Activated CD8-positive, alpha-beta memory T cell treated with anti-CD3 and anti-CD28 coated beads, Interleukin-2, amount 10 ng/mL, durations not matched to agents 7 days and 5 days (primary cell): ENCODE results near the gene LRRC66. TPM values are rescaled to one million over a fixed set of nuclear protein-coding genes. Genes with fewer than 3 reads are reported as not detected.

Experiments used
- ATAC-seq: fragments of 150-1000 bp; cut with Tn5 transposase; one replicate; pipeline ENCODE4 v1.10.0; 2021; ENCODE audit warnings: moderate library complexity
- CTCF ChIA-PET: fragments of 350-600 bp; sonication (Branson Sonifier 250); formaldehyde crosslinking; loops from one replicate; lab custom pipeline; 2021; ENCODE audit warnings: antibody characterized with exemption; lab: Charles Lee
- DNase-seq: peaks from one replicate; pipeline ENCODE4 v3.0.0-alpha.2; 2020
- H3K27ac Mint-ChIP-seq: one replicate; pipeline ENCODE4 v1.8.0; 2021; ENCODE audit warnings: mild to moderate bottlenecking, mixed read lengths
- H3K27me3 Mint-ChIP-seq: one replicate; pipeline ENCODE4 v1.8.0; 2021; ENCODE audit warnings: mixed read lengths
- H3K36me3 Mint-ChIP-seq: one replicate; pipeline ENCODE4 v1.8.0; 2021; ENCODE audit warnings: mild to moderate bottlenecking, mixed read lengths
- H3K4me1 Mint-ChIP-seq: one replicate; pipeline ENCODE4 v1.8.0; 2021; ENCODE audit warnings: mixed read lengths
- H3K4me3 Mint-ChIP-seq: one replicate; pipeline ENCODE4 v1.8.0; 2021; ENCODE audit warnings: mild to moderate bottlenecking, moderate library complexity, mixed read lengths
- H3K9me3 Mint-ChIP-seq: one replicate; pipeline ENCODE4 v1.8.0; 2022; ENCODE audit warnings: low read depth, mixed read lengths
- total RNA-seq, 2 experiments: library from RNA; stranded (reverse); gene quantifications; one replicate each; pipeline ENCODE4 v1.2.3, GENCODE V29; 2021

Gene LRRC66
- total RNA-seq, 2 experiments from 2014 or later, result 0.15 to 0.21 TPM

DNA sequence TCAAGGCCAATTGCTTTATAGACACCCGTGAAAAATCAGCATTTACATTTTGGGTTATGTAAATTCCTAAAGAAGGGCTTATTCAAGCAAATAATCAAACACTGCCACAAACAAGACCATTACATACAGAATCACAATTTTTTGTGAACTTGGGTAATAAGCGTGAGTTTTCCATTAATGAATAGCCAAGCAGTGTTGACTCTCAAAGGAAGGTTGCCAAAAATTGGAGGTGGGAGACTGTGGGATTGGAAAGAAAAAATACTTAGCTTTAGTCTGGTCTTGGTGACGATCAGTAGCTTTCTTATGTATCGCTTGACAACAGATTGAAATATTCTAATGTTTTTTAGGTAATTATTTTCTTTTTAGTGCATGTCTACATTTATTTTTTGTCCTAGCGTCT lies 20.9 kb downstream of the LRRC66 start:
- Mint-ChIP-seq H3K4me1 (no peaks in the 10 kb centered on the region), H3K9me3 (no peaks in the 10 kb centered on the region), H3K36me3 (no peaks in the 10 kb centered on the region), H3K4me3 (no peak overlapping the region), H3K27me3 (no peaks in the 10 kb centered on the region), H3K27ac (no peak overlapping the region)
- DNase-seq, result no peak
- ATAC-seq, result no peak
- CTCF ChIA-PET, result no interaction called here

DNA sequence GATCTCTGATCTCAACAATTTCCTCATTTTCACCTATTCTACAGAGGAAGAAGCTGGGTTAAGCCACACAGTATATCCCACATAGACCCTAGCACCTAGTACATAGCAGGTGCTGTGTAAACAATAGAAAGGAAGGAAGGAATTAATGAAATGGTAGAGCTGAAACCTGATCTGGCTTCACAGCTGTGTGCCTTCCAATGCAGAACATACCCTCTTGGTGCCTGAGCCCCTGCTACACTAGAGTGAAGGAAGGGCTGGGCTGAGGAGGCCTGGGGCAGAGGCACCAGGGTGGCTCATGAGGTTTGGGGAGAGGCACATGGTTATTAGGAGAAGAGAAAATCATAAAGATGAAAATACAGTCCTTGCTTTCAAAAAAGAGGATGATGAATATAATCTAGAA lies 21.3 kb downstream of the LRRC66 start:
- CTCF ChIA-PET, result no interaction called here
- ATAC-seq, result no peak

DNA sequence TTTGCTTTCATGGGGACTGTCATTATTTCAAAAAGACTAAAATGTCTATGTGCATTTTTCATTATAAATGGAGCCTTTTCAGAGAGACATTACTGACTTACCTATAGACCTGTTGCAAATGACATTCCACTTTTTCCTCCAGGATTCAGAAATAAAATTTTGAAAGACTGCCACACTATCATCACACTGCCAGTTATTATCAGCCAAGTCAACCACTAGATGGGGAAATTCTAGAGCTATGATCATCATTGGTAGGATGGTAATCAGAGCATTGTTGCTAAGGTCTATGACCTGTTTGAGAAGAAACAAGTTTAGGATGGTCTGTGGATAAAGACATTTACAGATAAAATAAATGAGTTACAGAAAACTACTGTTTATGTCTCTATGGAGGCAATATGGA lies 22.5 kb downstream of the LRRC66 start:
- Mint-ChIP-seq H3K4me1 (no peaks in the 10 kb centered on the region), H3K27me3 (no peaks in the 10 kb centered on the region), H3K9me3 (no peaks in the 10 kb centered on the region), H3K36me3 (no peaks in the 10 kb centered on the region), H3K4me3 (no peak overlapping the region), H3K27ac (no peak overlapping the region)
- ATAC-seq, result no peak
- no peak for DNase-seq
- CTCF ChIA-PET, result interaction anchor here (0.7 kb wide), 1 partner anchor 12 kb away, joined by 3 read pairs; no protein-coding TSS in a partner anchor

More for the DNA sequence above, 21.3 kb downstream of the LRRC66 start:
- H3K27me3 Mint-ChIP-seq, result no peaks in the 10 kb centered on the region
- no peaks in the 10 kb centered on the region for H3K9me3 Mint-ChIP-seq
- H3K4me3 Mint-ChIP-seq, result no peak overlapping the region
- H3K36me3 Mint-ChIP-seq, result no peaks in the 10 kb centered on the region
- H3K27ac Mint-ChIP-seq, result no peak overlapping the region
- no peak for DNase-seq
- H3K4me1 Mint-ChIP-seq, result no peaks in the 10 kb centered on the region

DNA sequence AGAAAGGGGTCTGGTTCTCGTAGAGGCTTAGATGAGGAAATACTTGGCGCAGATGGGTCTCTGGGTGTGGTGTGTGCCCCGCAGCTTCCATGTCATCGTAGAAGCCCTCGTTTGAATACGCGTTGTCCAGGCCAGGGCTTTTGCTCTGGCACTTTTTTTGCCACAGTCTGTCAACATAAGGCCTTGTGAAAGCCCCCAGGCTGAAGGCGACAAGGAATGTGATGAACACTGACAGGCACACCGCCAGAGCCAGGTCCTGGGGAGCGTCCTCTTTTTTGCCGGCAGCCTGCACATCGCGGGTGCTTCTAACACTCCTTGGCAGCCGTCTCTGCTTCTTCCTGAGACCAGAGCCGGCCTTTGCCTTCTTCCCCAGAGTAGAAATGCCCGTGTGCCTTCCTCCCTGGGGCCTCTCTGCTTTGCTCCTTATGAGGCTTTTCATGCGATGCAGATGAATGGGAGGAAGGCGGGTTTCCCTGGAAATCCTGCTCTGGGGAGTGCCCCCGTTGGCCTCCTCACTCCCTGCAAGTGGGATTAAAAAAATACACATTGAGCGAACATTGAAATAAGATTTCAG lies 24.4 kb downstream of the LRRC66 start:
- CTCF ChIA-PET, result no interaction called here
- DNase-seq, result no peak
- H3K27me3 Mint-ChIP-seq, result peaks cover 2% of the 10 kb centered on the region
- no peaks in the 10 kb centered on the region for H3K9me3 Mint-ChIP-seq
- H3K27ac Mint-ChIP-seq, result no peak overlapping the region
- H3K36me3 Mint-ChIP-seq, result no peaks in the 10 kb centered on the region
- no peak for ATAC-seq
- no peaks in the 10 kb centered on the region for H3K4me1 Mint-ChIP-seq
- no peak overlapping the region for H3K4me3 Mint-ChIP-seq

DNA sequence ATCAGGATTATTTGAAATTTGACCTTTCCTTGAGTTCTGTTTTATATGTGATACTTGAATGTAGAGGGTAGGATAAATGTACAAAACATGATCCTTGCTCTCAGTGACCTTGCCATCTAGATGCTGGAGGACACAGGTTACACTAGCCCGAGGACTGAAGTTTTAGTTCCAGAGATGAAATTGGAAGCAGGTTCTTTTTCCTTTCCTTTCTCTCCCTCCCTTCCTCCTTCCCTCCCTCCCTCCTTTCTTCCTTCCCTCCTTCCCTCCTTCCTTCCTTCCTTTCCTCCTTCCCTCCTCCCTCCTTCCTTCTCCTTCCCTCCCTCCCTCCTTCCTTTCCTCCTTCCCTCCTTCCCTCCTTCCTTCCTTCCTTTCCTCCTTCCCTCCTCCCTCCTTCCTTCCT lies 54.3 kb downstream of the LRRC66 start:
- DNase-seq (no peak), ATAC-seq (no peak)
- Mint-ChIP-seq H3K27ac (no peak overlapping the region), H3K27me3 (no peaks in the 10 kb centered on the region), H3K9me3 (no peaks in the 10 kb centered on the region), H3K36me3 (no peaks in the 10 kb centered on the region), H3K4me3 (no peak overlapping the region), H3K4me1 (no peaks in the 10 kb centered on the region)
- CTCF ChIA-PET, result no interaction called here

DNA sequence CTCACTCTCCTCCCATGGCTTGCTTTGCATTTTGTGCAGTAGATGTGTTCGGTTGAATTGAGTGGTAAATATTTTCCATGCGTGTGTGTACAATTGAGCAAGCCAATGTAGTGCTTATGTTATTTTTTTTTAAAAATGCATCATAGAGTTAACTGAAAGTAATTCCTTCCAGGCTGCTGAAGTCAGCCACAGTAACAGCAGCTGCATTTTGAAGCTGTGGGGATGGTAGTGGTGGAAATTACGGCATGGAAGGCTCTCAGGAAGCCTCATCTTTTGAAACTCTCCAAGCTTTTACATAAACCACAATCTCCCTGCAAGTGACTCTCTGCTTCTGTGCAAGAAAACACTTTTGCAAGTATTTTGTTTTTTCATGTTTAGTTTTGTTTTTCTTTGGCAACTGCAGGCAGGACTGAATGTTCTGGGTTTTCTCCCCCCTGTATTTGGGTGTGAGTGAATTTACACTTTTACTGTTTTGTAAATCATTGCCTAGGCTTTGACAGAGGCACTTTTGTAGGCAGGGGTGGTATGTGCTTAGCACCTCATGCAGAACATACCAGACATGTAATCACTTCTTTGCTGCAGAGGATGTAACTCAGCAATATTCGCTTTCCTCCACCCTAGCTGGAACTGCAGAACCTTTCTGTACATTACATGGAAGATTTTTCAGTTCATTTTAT lies 56.2 kb downstream of the LRRC66 start:
- CTCF ChIA-PET, result no interaction called here
- Mint-ChIP-seq H3K27ac (no peak overlapping the region), H3K27me3 (no peaks in the 10 kb centered on the region), H3K4me3 (no peak overlapping the region), H3K4me1 (no peaks in the 10 kb centered on the region), H3K9me3 (no peaks in the 10 kb centered on the region), H3K36me3 (no peaks in the 10 kb centered on the region)
- no peak for ATAC-seq
- DNase-seq, result no peak

DNA sequence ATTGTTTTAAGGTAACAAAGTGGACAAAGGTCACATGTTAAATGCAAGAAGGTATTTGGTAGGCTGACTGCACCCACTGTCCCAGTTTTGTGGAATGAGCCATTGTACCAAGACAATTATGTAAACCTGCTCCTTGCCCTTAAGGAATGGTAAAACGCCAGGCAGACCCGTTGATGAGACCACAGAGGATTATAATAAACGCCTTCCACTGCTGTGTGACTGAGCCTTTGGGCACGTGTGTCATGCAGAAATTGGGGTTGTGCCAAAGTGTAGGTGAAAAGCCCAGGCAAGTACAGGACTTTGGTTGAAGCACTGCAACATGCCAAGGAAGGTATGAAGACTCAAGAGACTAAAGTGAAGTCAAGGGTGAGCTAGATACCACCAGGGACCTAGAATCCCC lies 59.7 kb downstream of the LRRC66 start:
- no peaks in the 10 kb centered on the region for H3K36me3 Mint-ChIP-seq
- peaks cover 4% of the 10 kb centered on the region for H3K27me3 Mint-ChIP-seq
- no peak overlapping the region for H3K4me3 Mint-ChIP-seq
- H3K4me1 Mint-ChIP-seq, result no peaks in the 10 kb centered on the region
- H3K9me3 Mint-ChIP-seq, result no peaks in the 10 kb centered on the region
- H3K27ac Mint-ChIP-seq, result no peak overlapping the region
- DNase-seq (no peak), ATAC-seq (no peak)
- CTCF ChIA-PET, result no interaction called here

DNA sequence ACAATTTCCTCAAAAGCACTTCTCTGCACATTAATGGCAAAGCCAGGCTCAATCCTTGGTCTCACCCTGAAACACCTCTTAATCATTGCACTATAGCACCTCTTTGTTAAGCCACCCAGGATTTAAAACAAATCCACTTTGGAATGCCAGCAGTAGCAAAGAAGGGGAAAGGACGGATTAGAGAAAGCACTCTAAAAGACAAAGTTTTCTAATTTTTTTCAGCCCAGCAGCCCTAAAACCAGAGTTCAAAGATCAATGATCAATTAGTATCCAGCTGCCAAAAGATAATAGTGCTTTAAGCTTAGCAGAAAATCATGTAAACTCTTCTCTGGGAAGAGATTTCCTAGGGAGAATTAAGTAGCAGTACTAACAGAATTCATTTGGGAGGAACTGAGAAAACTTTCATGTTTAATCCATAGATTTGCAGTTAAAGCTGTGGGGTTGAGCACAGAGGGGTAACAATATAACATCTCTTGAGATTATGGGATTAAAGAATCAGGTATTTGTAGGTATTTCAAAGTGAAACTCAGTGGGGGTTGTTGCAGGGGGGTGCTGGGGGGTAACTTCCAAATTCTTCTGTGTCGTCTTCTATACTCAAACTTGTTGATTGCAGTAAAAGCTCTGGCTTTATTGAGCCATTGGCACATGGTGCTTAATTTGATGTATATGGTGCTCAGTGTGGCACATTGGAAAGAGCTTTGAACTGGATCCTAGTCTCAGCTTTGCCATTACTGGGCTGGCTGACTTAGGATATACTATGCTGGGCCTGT lies 61.8 kb downstream of the LRRC66 start:
- Mint-ChIP-seq H3K36me3 (no peaks in the 10 kb centered on the region), H3K4me3 (no peak overlapping the region), H3K27me3 (peaks cover 4% of the 10 kb centered on the region), H3K4me1 (no peaks in the 10 kb centered on the region), H3K27ac (no peak overlapping the region), H3K9me3 (no peaks in the 10 kb centered on the region)
- DNase-seq, result no peak
- CTCF ChIA-PET, result no interaction called here
- ATAC-seq, result no peak

Other genes starting within 250 kb of the LRRC66 start
- 10 to 100 TPM; 28.4 to 30.0 TPM for gene DCUN1D4, start 177.2 kb downstream of the LRRC66 start, total RNA-seq
- 10 to 100 TPM; 12.1 to 12.6 TPM for gene SGCB, start 17.9 kb upstream of the LRRC66 start, total RNA-seq
- gene SPATA18, start 30.9 kb upstream of the LRRC66 start, total RNA-seq, result under 1 TPM; 0.35 to 0.53 TPM